ENCODE results near the gene GYPC.

Gene GYPC

DNA sequence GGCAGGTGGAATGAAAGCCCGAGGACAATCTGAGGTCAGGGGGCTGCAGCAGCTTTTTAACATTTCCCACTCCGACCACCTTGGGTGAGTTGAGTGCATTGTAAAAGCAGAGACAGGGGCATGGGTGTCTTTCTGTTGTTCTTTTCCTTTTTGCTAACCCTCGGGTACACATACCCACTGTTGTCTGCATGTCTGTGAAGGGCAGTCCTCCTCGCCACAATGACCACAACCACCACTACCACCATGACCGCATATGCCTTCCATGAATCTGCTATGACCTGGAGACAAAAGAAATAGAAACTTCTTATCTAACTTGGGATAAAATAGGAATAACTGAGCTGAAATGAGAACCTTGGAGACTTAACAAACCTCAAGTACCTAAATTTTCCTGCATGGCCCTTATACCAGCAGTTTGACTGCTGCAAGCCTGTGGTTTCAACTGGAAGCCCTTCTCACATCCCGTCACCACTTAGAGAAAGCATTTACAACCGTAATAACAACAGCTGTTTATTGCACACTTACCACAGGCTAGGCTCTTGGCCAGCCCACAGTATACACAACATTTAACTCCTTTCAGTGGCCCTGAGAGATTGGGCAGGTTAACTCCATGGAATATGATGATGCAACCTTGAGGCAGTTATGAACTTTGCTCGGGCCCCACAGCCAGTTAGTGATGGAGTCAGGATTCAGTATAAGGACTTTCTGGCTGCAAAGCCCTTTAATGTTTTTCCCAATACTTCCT lies 80.3 kb downstream of the GYPC start:
- DNase-seq: no peak

DNA sequence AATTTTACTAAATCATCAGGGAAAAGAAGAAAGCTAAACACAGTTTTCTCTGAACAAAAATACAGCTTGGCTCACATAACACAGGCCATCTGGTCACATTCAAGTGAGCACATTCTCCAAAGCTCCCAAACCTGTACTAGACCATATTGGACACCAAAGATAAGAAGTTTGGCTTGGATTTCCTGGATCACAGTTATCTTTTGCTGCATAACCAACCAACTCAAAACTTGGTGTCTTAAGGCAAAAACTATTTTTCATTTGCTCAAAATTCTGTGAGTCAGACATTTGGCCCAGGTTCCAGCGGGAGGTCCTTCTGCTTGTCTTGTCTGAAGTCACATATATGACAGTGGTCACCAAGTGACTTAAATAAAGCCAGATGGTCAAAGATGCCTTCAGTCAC lies 83.2 kb downstream of the GYPC start:
- DNase-seq: no peak

DNA sequence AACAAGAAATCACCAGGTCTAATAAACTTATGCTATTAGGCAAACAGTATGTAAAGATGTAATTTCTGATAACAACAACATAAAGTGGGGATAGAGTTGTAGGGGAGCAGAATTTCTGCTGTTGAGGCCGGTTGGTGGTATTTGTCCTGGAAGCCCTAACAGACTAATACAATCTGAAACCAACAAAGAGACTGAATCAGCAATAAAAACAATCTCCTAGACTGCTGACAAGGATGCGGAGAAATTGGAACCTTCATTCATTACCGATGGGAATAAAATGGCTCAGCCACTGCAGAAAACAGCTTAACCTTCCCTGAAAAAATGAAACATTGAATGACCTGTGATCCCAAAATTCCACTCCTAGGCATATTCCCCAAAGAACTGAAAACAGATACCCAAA lies 88.7 kb downstream of the GYPC start:
- DNase-seq: no peak

All from NCI-H1092 (cell line).